Sigmoid colon (tissue), 7 donors: Measurements from ENCODE around the gene SHB. TPM values are rescaled to one million over a fixed set of nuclear protein-coding genes. Genes with fewer than 3 reads are reported as not detected.

Experiments
- DNase-seq: peaks from one replicate; pipeline ENCODE4 v3.0.0-alpha.2; 2019
- H3K27ac ChIP-seq, 4 donors: fragments of 200-600 bp; sonication (generic); one replicate each; pipeline ENCODE4 v1.5.1; 2016 to 2019; ENCODE audit warnings: mild to moderate bottlenecking in 1 of 4
- H3K27me3 ChIP-seq, 3 donors: fragments of 200-600 bp; sonication (generic); one replicate each; pipeline ENCODE4 v1.5.1; 2019; ENCODE audit warnings: mild to moderate bottlenecking in 1 of 3
- H3K36me3 ChIP-seq, 4 donors: fragments of 200-600 bp; sonication (generic); one replicate each; pipeline ENCODE4 v1.5.1; 2016 to 2019
- H3K4me1 ChIP-seq, 4 donors: fragments of 200-600 bp; sonication (generic); one replicate each; pipeline ENCODE4 v1.5.1; 2017 to 2019
- H3K4me3 ChIP-seq, 4 donors: fragments of 200-600 bp; sonication (generic); one replicate each; pipeline ENCODE4 v1.5.1; 2017 to 2019; ENCODE audit warnings: mild to moderate bottlenecking in 2 of 4, moderate library complexity in 1 of 4
- H3K9me3 ChIP-seq, 4 donors: fragments of 200-600 bp in 3 of 4; sonication (generic) in 3 of 4; one replicate each; pipeline versions ENCODE4 v1.5.1 to v1.6.1; 2013 to 2019
- EP300 ChIP-seq, 4 donors: sonication (generic); formaldehyde crosslinking; IDR thresholded peaks; one replicate each; pipeline ENCODE4 v1.6.1; 2017; ENCODE audit warnings: antibody characterized with exemption in 4 of 4
- POLR2A ChIP-seq, 2 donors: fragments of 450-650 bp; IDR thresholded peaks; one replicate each; pipeline ENCODE4 v1.6.1; 2016; ENCODE audit warnings: antibody characterized with exemption in 2 of 2, mild to moderate bottlenecking in 2 of 2, moderate library complexity in 2 of 2
- POLR2AphosphoS5 ChIP-seq, 4 donors: sonication (generic); formaldehyde crosslinking; IDR thresholded peaks; one replicate each; pipeline ENCODE4 v1.6.1; 2017; ENCODE audit warnings: antibody characterized with exemption in 4 of 4
- WGBS, 2 donors: extraction: QIAGEN DNeasy Blood & Tissue Kit; methylation state at CpG; one replicate each; pipeline ENCODE4 v1.1.7; 2013; 5-methylcytosine and 5-hydroxymethylcytosine counted together
- intact Hi-C: fragments of 100-400 bp; cut with DNase I; formaldehyde crosslinking; loops from one replicate; pipeline ENCODE4 v1.15.1; 2023
- polyA plus RNA-seq, 3 donors: library from polyadenylated mRNA; stranded (reverse); fragments of 200-250 nt; gene quantifications; one replicate each; pipeline ENCODE4 v1.2.3, GENCODE V29; 2013
- total RNA-seq, 4 donors: library from RNA; depleted of rRNA; stranded (reverse); fragments of >200 nt; gene quantifications; one replicate each; pipeline ENCODE4 v1.1.0, GENCODE V29; 2016
- TF ChIP-seq, protein P1 (sequence below), 4 experiments: fragments of 450-650 bp in 3 of 4; fragments of 200-600 bp in 1 of 4; IDR thresholded peaks; one replicate each; pipeline ENCODE4 v1.5.1; 2016 to 2019; ENCODE audit warnings: antibody characterized with exemption in 4 of 4, mild to moderate bottlenecking in 3 of 4, moderate library complexity in 2 of 4
- donor health status: healthy with polysubstance abuse.
- donor health status: Bipolar disorder and iron deficiency.
- donor health status: healthy.

The SHB gene
- total and polyA plus RNA-seq, 7 donors, result 6.8 to 33.7 (median 10.2) TPM

DNA sequence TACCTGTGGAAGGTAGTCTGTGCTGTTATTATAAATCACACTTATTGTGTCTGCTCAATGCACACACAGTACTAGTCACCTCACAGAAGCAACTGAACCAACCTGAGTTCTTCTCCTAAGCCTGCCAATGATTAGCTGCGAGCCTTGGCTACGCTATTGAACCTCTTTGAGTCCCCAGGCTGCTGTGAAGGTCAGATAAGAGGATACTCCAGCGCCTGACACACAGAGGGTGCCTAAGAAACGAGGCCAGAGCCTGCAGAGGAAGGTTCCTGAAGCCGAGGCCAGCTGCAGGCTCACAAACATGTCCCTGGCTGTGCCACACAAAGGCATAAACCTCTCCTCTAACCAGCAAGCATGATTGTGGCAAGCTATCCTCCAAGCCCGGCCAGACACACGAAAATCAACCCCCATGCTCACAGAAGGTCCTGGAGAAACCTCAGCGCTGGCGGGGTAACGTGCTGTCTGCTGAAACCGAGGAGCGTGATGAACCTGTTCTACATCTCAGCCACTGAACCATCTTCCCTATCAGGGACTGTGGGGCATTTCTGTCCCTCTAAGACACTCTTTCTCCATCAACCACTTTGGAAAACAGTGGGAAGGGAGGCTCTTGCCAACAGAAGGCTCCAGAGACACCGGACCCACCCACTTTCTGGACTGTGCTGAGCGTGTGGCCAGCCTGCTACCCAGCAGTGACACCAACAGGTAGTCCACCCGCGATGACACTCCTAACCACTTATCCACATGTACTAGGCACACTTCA is 111.9 kb downstream of the SHB start:
- Histone ChIP-seq H3K27me3 (no peaks in the 10 kb centered on the region), H3K4me3 (no peak overlapping the region), H3K4me1 (peaks cover 0 to 22% (median 15%) of the 10 kb centered on the region in 4 donors), H3K27ac (no peak overlapping the region), H3K36me3 (peaks cover 0 to 10% (median 2%) of the 10 kb centered on the region in 4 donors), H3K9me3 (no peaks in the 10 kb centered on the region)
- intact Hi-C loops, result no loop called here
- TF ChIP-seq POLR2A (IDR thresholded peaks at IDR 0.05), result no peak
- no peak for TF ChIP-seq POLR2AphosphoS5 (IDR thresholded peaks at IDR 0.05)
- TF ChIP-seq EP300 (IDR thresholded peaks at IDR 0.05), result no peak
- TF ChIP-seq, protein P1, sequence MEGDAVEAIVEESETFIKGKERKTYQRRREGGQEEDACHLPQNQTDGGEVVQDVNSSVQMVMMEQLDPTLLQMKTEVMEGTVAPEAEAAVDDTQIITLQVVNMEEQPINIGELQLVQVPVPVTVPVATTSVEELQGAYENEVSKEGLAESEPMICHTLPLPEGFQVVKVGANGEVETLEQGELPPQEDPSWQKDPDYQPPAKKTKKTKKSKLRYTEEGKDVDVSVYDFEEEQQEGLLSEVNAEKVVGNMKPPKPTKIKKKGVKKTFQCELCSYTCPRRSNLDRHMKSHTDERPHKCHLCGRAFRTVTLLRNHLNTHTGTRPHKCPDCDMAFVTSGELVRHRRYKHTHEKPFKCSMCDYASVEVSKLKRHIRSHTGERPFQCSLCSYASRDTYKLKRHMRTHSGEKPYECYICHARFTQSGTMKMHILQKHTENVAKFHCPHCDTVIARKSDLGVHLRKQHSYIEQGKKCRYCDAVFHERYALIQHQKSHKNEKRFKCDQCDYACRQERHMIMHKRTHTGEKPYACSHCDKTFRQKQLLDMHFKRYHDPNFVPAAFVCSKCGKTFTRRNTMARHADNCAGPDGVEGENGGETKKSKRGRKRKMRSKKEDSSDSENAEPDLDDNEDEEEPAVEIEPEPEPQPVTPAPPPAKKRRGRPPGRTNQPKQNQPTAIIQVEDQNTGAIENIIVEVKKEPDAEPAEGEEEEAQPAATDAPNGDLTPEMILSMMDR (IDR thresholded peaks at IDR 0.05), result no peak
- WGBS, 2 donors, result 88 to 91% methylated on average over 16 of the region's 16 CpGs
- DNase-seq, result no peak

DNA sequence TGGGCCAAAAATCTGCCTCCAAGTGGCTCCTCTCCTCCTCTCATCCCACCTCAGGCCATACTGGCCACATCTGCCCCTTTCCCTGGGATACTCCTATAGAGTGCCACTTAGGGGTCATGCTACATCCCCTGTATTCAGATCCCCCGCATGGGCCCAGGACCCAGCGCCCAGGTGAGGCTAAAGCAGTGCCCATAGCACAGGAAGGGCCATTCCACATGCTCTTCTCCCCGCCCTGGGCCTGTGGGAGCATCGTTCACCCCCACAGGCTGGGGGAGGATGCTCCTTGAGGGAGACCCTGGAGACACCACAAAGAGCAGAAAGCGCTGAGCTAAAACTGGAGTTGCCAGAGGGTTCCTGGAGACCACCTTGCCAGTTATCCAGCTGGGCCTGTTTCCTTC is 112.6 kb downstream of the SHB start:
- peaks cover 0 to 22% (median 15%) of the 10 kb centered on the region in 4 donors for H3K4me1 ChIP-seq
- H3K27ac ChIP-seq, result no peak overlapping the region
- H3K36me3 ChIP-seq, result peaks cover 0 to 10% (median 2%) of the 10 kb centered on the region in 4 donors
- 95 to 96% methylated on average over 5 of the region's 5 CpGs for WGBS, 2 donors
- H3K27me3 ChIP-seq, result no peaks in the 10 kb centered on the region
- intact Hi-C loops, result no loop called here
- DNase-seq, result no peak
- TF ChIP-seq POLR2A (IDR thresholded peaks at IDR 0.05) (no peak), EP300 (IDR thresholded peaks at IDR 0.05) (no peak), POLR2AphosphoS5 (IDR thresholded peaks at IDR 0.05) (no peak)
- TF ChIP-seq, protein P1 (IDR thresholded peaks at IDR 0.05), result no peak
- H3K9me3 ChIP-seq, result no peaks in the 10 kb centered on the region
- no peak overlapping the region for H3K4me3 ChIP-seq

DNA sequence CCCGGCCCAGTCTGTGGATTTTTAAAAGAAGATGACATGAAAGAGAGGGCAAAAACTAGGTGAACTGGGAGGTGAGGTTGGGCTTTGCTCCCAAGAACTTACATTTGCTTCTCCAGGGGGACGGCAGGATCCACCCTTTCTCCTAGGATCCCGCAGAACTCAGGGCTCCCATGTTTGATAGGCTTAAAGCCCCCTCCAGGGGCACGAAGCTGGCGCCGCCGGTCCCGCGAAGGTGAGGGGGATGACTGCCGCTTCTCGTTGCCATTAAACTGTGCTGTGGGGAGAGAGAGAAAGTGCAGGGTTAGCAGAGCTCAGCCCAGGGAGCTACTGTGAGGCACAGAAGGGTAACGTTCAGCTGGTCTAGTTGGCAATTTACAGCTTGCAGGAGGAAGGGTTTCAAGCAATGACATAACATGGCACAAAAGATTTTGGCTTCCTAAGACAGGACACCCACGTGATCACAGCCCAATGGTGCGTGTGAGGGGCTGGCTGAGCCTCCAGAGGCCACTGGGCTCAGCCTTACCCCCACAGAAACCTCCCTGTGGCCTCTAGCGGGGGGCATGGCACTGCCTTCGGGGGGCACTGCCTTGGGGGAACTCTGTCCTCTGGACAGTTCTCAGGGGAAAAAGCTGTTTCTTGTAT is 113.1 kb downstream of the SHB start:
- Histone ChIP-seq H3K27ac (no peak overlapping the region), H3K27me3 (no peaks in the 10 kb centered on the region), H3K4me3 (no peak overlapping the region), H3K36me3 (peaks cover 0 to 10% (median 2%) of the 10 kb centered on the region in 4 donors), H3K9me3 (no peaks in the 10 kb centered on the region), H3K4me1 (peaks cover 0 to 22% (median 15%) of the 10 kb centered on the region in 4 donors)
- DNase-seq, result no peak
- WGBS, 2 donors, result 93 to 95% methylated on average over 15 to 16 of the region's 16 CpGs
- TF ChIP-seq POLR2A (IDR thresholded peaks at IDR 0.05) (no peak), POLR2AphosphoS5 (IDR thresholded peaks at IDR 0.05) (no peak), EP300 (IDR thresholded peaks at IDR 0.05) (no peak)
- TF ChIP-seq, protein P1 (IDR thresholded peaks at IDR 0.05), result no peak
- intact Hi-C loops, result no loop called here

DNA sequence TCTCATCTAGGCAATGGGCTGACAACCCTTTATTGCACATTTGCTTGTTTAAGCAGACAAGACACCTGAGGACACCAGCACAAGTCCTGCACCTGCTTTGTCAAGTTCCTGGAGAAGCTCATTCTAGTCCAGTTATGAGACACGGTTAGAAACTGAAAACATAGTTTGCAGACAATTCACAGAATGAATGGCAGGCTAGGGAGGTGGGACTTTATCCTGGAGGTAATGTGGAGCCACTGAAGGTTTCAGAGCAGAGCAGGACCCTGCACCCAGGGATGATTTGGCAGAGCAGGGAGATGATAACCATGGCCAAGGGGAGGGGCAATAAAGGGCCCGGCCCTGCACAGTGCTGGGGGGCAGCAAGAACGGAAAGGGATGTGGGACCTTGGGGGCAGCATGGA is 114.4 kb downstream of the SHB start:
- Histone ChIP-seq H3K27me3 (no peaks in the 10 kb centered on the region), H3K4me1 (peaks cover 0 to 22% (median 17%) of the 10 kb centered on the region in 4 donors), H3K27ac (peak overlapping the region in 3 of 4 donors; percentile 54 to 74 (median 61)), H3K36me3 (peaks cover 0 to 10% (median 2%) of the 10 kb centered on the region in 4 donors), H3K4me3 (no peak overlapping the region), H3K9me3 (no peaks in the 10 kb centered on the region)
- no peak for DNase-seq
- TF ChIP-seq POLR2AphosphoS5 (IDR thresholded peaks at IDR 0.05) (no peak), POLR2A (IDR thresholded peaks at IDR 0.05) (no peak), EP300 (IDR thresholded peaks at IDR 0.05) (no peak)
- TF ChIP-seq, protein P1 (IDR thresholded peaks at IDR 0.05), result no peak
- WGBS, 2 donors, result 56 to 66% methylated on average over 3 of the region's 3 CpGs
- intact Hi-C loops, result no loop called here
